GM12878 (cell line): ENCODE results near the gene SCN4A. TPM values are rescaled to one million over a fixed set of nuclear protein-coding genes. Genes with fewer than 3 reads are reported as not detected.
A peak's percentile ranks its signal among the peaks of the same experiment; 100 is the strongest.

ENCODE experiments used
- ATAC-seq: fragments of 200-7000 bp; cut with Tn5 transposase; 3 replicates; pipeline ENCODE4 v1.9.1; 2020; ENCODE audit warnings: mild to moderate bottlenecking, moderate library complexity
- BruUV-seq: library from RNA; stranded (reverse); fragments of 400-500 nt; replicated peaks from 2 replicates; lab custom pipeline; 2021; lab: Mats Ljungman, UMichigan
- CTCF ChIA-PET: fragments of 300-600 bp; sonication (Branson Sonifier 250); formaldehyde crosslinking; extraction: SDS; loops from one replicate; lab custom pipeline; 2021; ENCODE audit warnings: inconsistent platforms; lab: Yijun Ruan, JAX
- POLR2A ChIA-PET: fragments of 350-600 bp; formaldehyde crosslinking; extraction: SDS; loops from one replicate; lab custom pipeline; 2021; ENCODE audit warnings: inconsistent platforms; lab: Charles Lee
- RAD21 ChIA-PET: fragments of 300-600 bp; sonication (Branson Sonifier 250); formaldehyde crosslinking; loops from one replicate; lab custom pipeline; 2023; ENCODE audit warnings: antibody characterized with exemption; ENCODE audit not compliant: unreplicated experiment; lab: Charles Lee
- SMC1A ChIA-PET: fragments of 300-600 bp; sonication (Branson Sonifier 250); formaldehyde crosslinking; loops from one replicate; lab custom pipeline; 2023; ENCODE audit not compliant: unreplicated experiment, uncharacterized antibody; lab: Charles Lee
- DNase-seq: peaks from one replicate; pipeline ENCODE4 v3.0.0-alpha.2; 2011; ENCODE audit warnings: low read depth, low spot score
- FAIRE-seq: peaks from 3 replicates; lab custom pipeline; 2011; peaks lifted over from hg19 to GRCh38; lab: Jason Lieb, UNC
- H2AFZ ChIP-seq: 2 replicates; pipeline ENCODE4 v1.6.0; 2011; ENCODE audit warnings: low read depth, low read length, control low read depth; ENCODE audit not compliant: control insufficient read depth
- H3K27ac ChIP-seq: 2 replicates; pipeline ENCODE4 v1.5.1; 2011; ENCODE audit warnings: control low read depth; ENCODE audit not compliant: control insufficient read depth, insufficient read depth
- H3K27me3 ChIP-seq, 2 experiments: replicated peaks in 1 of 2; 2 replicates each; pipeline versions ENCODE4 v1.6.0 to v1.6.1; 2011; ENCODE audit warnings: low read length in 1 of 2; ENCODE audit not compliant: control insufficient read depth in 2 of 2, insufficient read depth in 2 of 2
- H3K36me3 ChIP-seq, 2 experiments: 2 replicates each; pipeline ENCODE4 v1.5.1; 2011; ENCODE audit warnings: low read length in 1 of 2; ENCODE audit not compliant: control insufficient read depth in 2 of 2, insufficient read depth in 2 of 2
- H3K4me1 ChIP-seq: 2 replicates; pipeline ENCODE4 v1.6.1; 2011; ENCODE audit warnings: mild to moderate bottlenecking, low read length, moderate library complexity, mixed read lengths; ENCODE audit not compliant: control insufficient read depth, insufficient read depth
- H3K4me2 ChIP-seq: 2 replicates; pipeline ENCODE4 v1.6.0; 2011; ENCODE audit warnings: control low read depth; ENCODE audit not compliant: control insufficient read depth, insufficient read depth
- H3K4me3 ChIP-seq: fragments of 200-600 bp; sonication (generic); 2 replicates; pipeline ENCODE4 v1.5.1; 2016
- H3K79me2 ChIP-seq: 2 replicates; pipeline ENCODE4 v1.6.0; 2011; ENCODE audit warnings: low read length; ENCODE audit not compliant: control insufficient read depth, insufficient read depth
- H3K9ac ChIP-seq: 2 replicates; pipeline ENCODE4 v1.8.0; 2011; ENCODE audit warnings: low read length, control low read depth, mixed read lengths; ENCODE audit not compliant: control insufficient read depth, insufficient read depth
- H3K9me3 ChIP-seq: replicated peaks from 3 replicates; pipeline ENCODE4 v1.5.1; 2011; ENCODE audit warnings: mild to moderate bottlenecking, low read length; ENCODE audit not compliant: control insufficient read depth, insufficient read depth
- H4K20me1 ChIP-seq: 2 replicates; pipeline ENCODE4 v1.6.0; 2011; ENCODE audit not compliant: control insufficient read depth, insufficient read depth
- BMI1 ChIP-seq: fragments of 450-650 bp; IDR thresholded peaks from 2 replicates; pipeline ENCODE4 v1.6.1; 2016; ENCODE audit warnings: mild to moderate bottlenecking, moderate library complexity, borderline replicate concordance
- BRCA1 ChIP-seq: IDR thresholded peaks from 2 replicates; pipeline ENCODE4 v1.6.1; 2011; ENCODE audit warnings: low read depth, low read length, improper control_type of control experiment
- CBFB ChIP-seq: IDR thresholded peaks from 2 replicates; pipeline ENCODE4 v1.6.1; 2016; ENCODE audit warnings: antibody characterized with exemption, low read depth
- CBX5 ChIP-seq: sonication (generic); IDR thresholded peaks from 2 replicates; pipeline ENCODE4 v1.6.1; 2016; ENCODE audit warnings: low read depth, moderate library complexity, mild to moderate bottlenecking, inconsistent platforms
- EGR1 ChIP-seq, 2 experiments: IDR thresholded peaks; 1 replicate in 1 of 2; 2 replicates in 1 of 2; pipeline ENCODE4 v1.6.1; 2011 to 2012; ENCODE audit warnings: low read depth in 2 of 2, low read length in 2 of 2, borderline replicate concordance in 1 of 2, mild to moderate bottlenecking in 1 of 2, moderate library complexity in 1 of 2
- EZH2 ChIP-seq: IDR thresholded peaks from 2 replicates; pipeline ENCODE4 v1.6.1; 2012; ENCODE audit warnings: low read depth, mild to moderate bottlenecking, control low read depth, inconsistent platforms, low read length, borderline replicate concordance; ENCODE audit not compliant: control insufficient read depth
- HCFC1 ChIP-seq: fragments of 150-350 bp; IDR thresholded peaks from 2 replicates; pipeline ENCODE4 v1.6.1; 2014; ENCODE audit warnings: low read length
- POLR2A ChIP-seq: IDR thresholded peaks from 2 replicates; pipeline ENCODE4 v1.6.1; 2011; ENCODE audit warnings: low read depth, mild to moderate bottlenecking, low read length
- POLR2AphosphoS5 ChIP-seq: IDR thresholded peaks from 2 replicates; pipeline ENCODE4 v1.6.1; 2011; ENCODE audit warnings: mild to moderate bottlenecking, low read length, inconsistent platforms
- RAD21 ChIP-seq: IDR thresholded peaks from 2 replicates; pipeline ENCODE4 v1.6.1; 2011; ENCODE audit warnings: mild to moderate bottlenecking, low read depth, low read length, moderate library complexity; ENCODE audit not compliant: insufficient read depth
- RELA ChIP-seq: fragments of 450-650 bp; IDR thresholded peaks from 2 replicates; pipeline ENCODE4 v1.8.0; 2014; ENCODE audit warnings: borderline replicate concordance; ENCODE audit not compliant: partially characterized antibody
- SPI1 ChIP-seq: IDR thresholded peaks from 2 replicates; pipeline ENCODE4 v1.6.1; 2011; ENCODE audit warnings: low read depth, mild to moderate bottlenecking, low read length, moderate library complexity, borderline replicate concordance; ENCODE audit not compliant: insufficient read depth
- SREBF1 ChIP-seq: IDR thresholded peaks from 2 replicates; pipeline ENCODE4 v1.6.1; 2012; ENCODE audit warnings: mild to moderate bottlenecking, low read length
- SRF ChIP-seq, 2 experiments: IDR thresholded peaks; 2 replicates each; pipeline ENCODE4 v1.6.1; 2011; ENCODE audit warnings: low read depth in 2 of 2, low read length in 2 of 2, mild to moderate bottlenecking in 1 of 2, moderate library complexity in 1 of 2
- TAF1 ChIP-seq: IDR thresholded peaks from 2 replicates; pipeline ENCODE4 v1.6.1; 2011; ENCODE audit warnings: mild to moderate bottlenecking, low read depth, low read length, borderline replicate concordance
- ZNF207 ChIP-seq: fragments of 450-650 bp; IDR thresholded peaks from 2 replicates; pipeline ENCODE4 v1.6.1; 2014; ENCODE audit warnings: antibody characterized with exemption, mild to moderate bottlenecking, borderline replicate concordance
- ZNF274 ChIP-seq: IDR thresholded peaks from one replicate; pipeline ENCODE4 v1.8.0; 2011; ENCODE audit not compliant: insufficient read length, insufficient read depth
- WGBS: methylation state at CpG from one replicate; pipeline ENCODE4 v1.1.6; 2016; ENCODE audit warnings: low lambda C conversion rate; ENCODE audit not compliant: insufficient replicate concordance, insufficient coverage; ENCODE audit errors: missing lambda C conversion rate; 5-methylcytosine and 5-hydroxymethylcytosine counted together
- in situ Hi-C: fragments of 300-500 bp; cut with MboI; formaldehyde crosslinking; loops from 9 replicates; pipeline ENCODE4 v1.14.3; 2018; ENCODE audit warnings: mixed read lengths
- intact Hi-C: fragments of 100-400 bp; cut with micrococcal nuclease; formaldehyde crosslinking; loops from one replicate; pipeline ENCODE4 v1.14.2; 2022; ENCODE audit not compliant: unreplicated experiment
- polyA plus RNA-seq, 11 experiments: library from polyadenylated mRNA; depleted of rRNA in 4 of 11; unstranded in 6 of 11; stranded (reverse) in 5 of 11; fragments of >200 nt; fragmentation: Nextera tagmentation in 4 of 11; fragmentation: Illumina TruSeq in 1 of 11; extraction: Ambion mirVana in 4 of 11; extraction: Trizol in 1 of 11; gene quantifications; 1 replicate in 1 of 11; 2 replicates in 10 of 11; pipeline versions ENCODE4 v1.2.1 to v1.2.3, GENCODE V29; 2011 to 2016; ENCODE audit warnings: inconsistent platforms in 2 of 11, missing spikeins in 2 of 11, low read depth in 1 of 11
- total RNA-seq, 4 experiments: library from RNA; depleted of rRNA in 3 of 4; stranded (reverse); fragments of >200 nt in 3 of 4; fragmentation: Illumina TruSeq in 1 of 4; extraction: Trizol in 1 of 4; gene quantifications; 2 replicates each; pipeline versions ENCODE4 v1.2.1 to v1.2.3, GENCODE V29; 2013 to 2021
- TF ChIP-seq, protein P1 (sequence below): fragments of 450-650 bp; conservative IDR thresholded peaks from 2 replicates; pipeline ENCODE4 v1.6.1; 2017; ENCODE audit warnings: mild to moderate bottlenecking, moderate library complexity
- TF ChIP-seq, protein P2 (sequence below): fragments of 450-650 bp; IDR thresholded peaks from 2 replicates; pipeline ENCODE4 v1.6.1; 2017; ENCODE audit warnings: borderline replicate concordance

SCN4A gene
- total and polyA plus RNA-seq, 10 of the 15 experiments (the other 5 are each of a cell fraction or from before 2014, with no cell fraction given), result under 0.01 to 0.15 (median 0.07) TPM; not detected in 4

DNA sequence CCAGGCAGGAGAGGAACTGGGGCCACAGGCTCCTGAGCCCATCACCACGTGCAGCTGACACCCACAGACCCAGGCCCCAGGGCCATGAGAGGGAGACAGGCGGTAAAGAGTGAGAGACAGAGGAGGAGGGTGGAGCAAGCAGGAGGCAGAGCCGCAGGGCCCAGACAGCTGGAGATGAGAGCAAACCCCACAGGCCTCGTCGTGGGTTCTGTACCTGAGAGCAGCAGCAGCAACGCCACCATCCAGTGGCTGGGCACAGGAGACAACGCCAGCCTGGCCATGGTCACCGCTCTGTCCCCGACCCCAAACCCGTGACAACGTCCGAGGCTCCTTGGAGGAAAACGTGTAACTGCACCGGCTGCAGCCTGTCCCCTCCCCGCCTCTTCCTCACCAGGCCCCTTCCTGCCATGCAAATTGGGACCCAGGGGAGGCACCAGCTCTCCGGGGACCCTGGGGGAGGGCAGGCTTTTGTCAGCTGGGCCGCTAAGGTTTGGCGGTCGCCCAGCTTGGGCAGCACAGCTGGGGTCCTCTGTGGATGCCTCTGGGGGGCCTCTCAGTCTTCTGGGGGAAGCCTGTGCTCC lies 40.6 kb downstream of the SCN4A start, which contains the start of gene CD79B (continued):
- peak; percentile 86 for TF ChIP-seq POLR2AphosphoS5

DNA sequence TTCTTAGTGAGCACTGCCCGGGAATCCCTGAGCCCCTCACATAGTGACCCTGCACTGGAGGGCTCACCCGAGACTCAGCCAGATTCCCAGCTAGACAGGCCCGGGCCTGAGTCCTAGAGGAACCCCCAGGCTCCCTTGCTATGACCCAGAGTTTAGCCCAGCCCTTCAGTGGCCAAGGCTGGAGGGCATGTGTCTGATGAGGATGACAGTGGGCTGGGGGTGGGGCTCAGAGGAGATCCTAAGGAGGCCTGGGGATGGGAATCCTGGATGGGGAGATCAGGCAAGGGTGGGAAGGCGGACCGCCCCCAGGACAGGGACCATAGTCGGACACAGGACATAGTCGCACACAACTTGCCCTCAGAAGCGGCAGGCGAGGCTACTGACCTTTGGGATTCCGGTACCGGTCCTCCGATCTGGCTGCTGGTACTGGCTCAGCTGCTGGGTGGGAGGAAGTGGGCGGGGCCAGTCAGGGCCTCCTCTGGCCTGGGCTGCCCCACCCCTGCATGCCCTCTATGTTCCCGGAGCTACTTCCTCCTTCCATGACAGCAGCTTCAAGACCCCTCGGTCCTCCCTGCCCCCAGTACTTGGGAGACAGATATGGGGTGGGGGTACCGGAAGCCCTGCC lies 41.7 kb downstream of the SCN4A start:
- CTCF ChIA-PET, result interaction anchor here (0.5 to 8.7 kb wide), 13 partner anchors 9 to 215 kb away, joined by 3 to 153 read pairs (median 4); partner anchors contain the start of genes GH1 and ICAM2
- H3K4me2 ChIP-seq, result peak overlapping the region; percentile 98
- intact Hi-C loops, result no loop called here
- no peak for TF ChIP-seq POLR2A
- no peak for TF ChIP-seq RELA
- no peak for TF ChIP-seq EZH2
- TF ChIP-seq BRCA1, result no peak
- no peak for TF ChIP-seq CBFB
- TF ChIP-seq, protein P1, sequence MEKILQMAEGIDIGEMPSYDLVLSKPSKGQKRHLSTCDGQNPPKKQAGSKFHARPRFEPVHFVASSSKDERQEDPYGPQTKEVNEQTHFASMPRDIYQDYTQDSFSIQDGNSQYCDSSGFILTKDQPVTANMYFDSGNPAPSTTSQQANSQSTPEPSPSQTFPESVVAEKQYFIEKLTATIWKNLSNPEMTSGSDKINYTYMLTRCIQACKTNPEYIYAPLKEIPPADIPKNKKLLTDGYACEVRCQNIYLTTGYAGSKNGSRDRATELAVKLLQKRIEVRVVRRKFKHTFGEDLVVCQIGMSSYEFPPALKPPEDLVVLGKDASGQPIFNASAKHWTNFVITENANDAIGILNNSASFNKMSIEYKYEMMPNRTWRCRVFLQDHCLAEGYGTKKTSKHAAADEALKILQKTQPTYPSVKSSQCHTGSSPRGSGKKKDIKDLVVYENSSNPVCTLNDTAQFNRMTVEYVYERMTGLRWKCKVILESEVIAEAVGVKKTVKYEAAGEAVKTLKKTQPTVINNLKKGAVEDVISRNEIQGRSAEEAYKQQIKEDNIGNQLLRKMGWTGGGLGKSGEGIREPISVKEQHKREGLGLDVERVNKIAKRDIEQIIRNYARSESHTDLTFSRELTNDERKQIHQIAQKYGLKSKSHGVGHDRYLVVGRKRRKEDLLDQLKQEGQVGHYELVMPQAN, result peak; percentile 63; the same call in 1 of the 2 replicates
- no peak for TF ChIP-seq BMI1
- peak; percentile 78 for TF ChIP-seq SPI1
- TF ChIP-seq ZNF207, result no peak
- peak in 1 of 2 experiments; percentile 39; a peak in 1 of 3 replicates for TF ChIP-seq EGR1 (IDR thresholded peaks at IDR 0.05; ENCODE audit: borderline replicate concordance in 1 of 2, low read depth in 2 of 2, low read length in 2 of 2)
- TF ChIP-seq ZNF274, result no peak
- no peak for TF ChIP-seq SRF (IDR thresholded peaks at IDR 0.05; ENCODE audit: low read depth in 2 of 2, low read length in 2 of 2)
- TF ChIP-seq TAF1, result no peak
- no peak for TF ChIP-seq HCFC1
- TF ChIP-seq RAD21, result no peak
- TF ChIP-seq, protein P2, sequence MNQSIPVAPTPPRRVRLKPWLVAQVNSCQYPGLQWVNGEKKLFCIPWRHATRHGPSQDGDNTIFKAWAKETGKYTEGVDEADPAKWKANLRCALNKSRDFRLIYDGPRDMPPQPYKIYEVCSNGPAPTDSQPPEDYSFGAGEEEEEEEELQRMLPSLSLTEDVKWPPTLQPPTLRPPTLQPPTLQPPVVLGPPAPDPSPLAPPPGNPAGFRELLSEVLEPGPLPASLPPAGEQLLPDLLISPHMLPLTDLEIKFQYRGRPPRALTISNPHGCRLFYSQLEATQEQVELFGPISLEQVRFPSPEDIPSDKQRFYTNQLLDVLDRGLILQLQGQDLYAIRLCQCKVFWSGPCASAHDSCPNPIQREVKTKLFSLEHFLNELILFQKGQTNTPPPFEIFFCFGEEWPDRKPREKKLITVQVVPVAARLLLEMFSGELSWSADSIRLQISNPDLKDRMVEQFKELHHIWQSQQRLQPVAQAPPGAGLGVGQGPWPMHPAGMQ, result no peak
- no peak for TF ChIP-seq SREBF1
- no peak for TF ChIP-seq CBX5

More for the DNA sequence above, 41.7 kb downstream of the SCN4A start:
- Histone ChIP-seq H4K20me1 (no peaks in the 10 kb centered on the region), H3K4me1 (peaks cover 47% of the 10 kb centered on the region), H2AFZ (no peak overlapping the region; the same call in 1 of the 2 replicates), H3K27me3 (no peaks in the 10 kb centered on the region), H3K9me3 (no peaks in the 10 kb centered on the region), H3K79me2 (peaks cover 32% of the 10 kb centered on the region), H3K36me3 (peaks cover 7 to 11% of the 10 kb centered on the region in 2 experiments; a peak in 2 of 4 replicates), H3K27ac (peak overlapping the region; percentile 89), H3K4me3 (peak overlapping the region; percentile 98), H3K9ac (peak overlapping the region; percentile 86)
- BruUV-seq, result no TSS peak
- RAD21 ChIA-PET, result interaction anchor here (0.6 to 9.0 kb wide), 13 partner anchors 11 to 332 kb away, joined by 3 to 130 read pairs (median 4); partner anchors contain the start of genes GH1, ICAM2 and TEX2
- ATAC-seq (peak; percentile 80), DNase-seq (no peak), FAIRE-seq (peak; percentile 76)
- SMC1A ChIA-PET, result interaction anchor here (0.6 to 9.0 kb wide), 7 partner anchors 11 to 203 kb away, joined by 3 to 111 read pairs (median 6); partner anchors contain the start of genes GH1 and ICAM2
- POLR2A ChIA-PET, result interaction anchor here (0.6 to 5.9 kb wide), 10 partner anchors 9 to 239 kb away, joined by 3 to 68 read pairs (median 6); partner anchors contain the start of genes ERN1 and ICAM2
- in situ Hi-C loops, result no loop called here
- 4% methylated on average over 16 of the region's 16 CpGs for WGBS
